Left kidney (tissue), 2 donors: ENCODE results near the gene ACTA1. TPM values are rescaled to one million over a fixed set of nuclear protein-coding genes. Genes with fewer than 3 reads are reported as not detected.
A peak's percentile ranks its signal among the peaks of the same experiment; 100 is the strongest.
"Not testable (repeated sequence)": the region's sequence is repeated elsewhere in the genome, so short reads cannot be mapped to it uniquely, and the experiment has no call there.

Experiments used
- DNase-seq: peaks from one replicate; pipeline ENCODE4 v3.0.0-alpha.2; 2013
- polyA plus RNA-seq: library from polyadenylated mRNA; unstranded; fragments of 120-200 nt; gene quantifications from one replicate; pipeline ENCODE4 v1.2.1, GENCODE V29; 2013; ENCODE audit not compliant: insufficient read length

Gene ACTA1
- polyA plus RNA-seq, 1 donor = 1.9 TPM

GRCh38 chr1:229409616-229410369 lies 24.1 kb downstream of the ACTA1 start:
- DNase-seq = no peak

DNA sequence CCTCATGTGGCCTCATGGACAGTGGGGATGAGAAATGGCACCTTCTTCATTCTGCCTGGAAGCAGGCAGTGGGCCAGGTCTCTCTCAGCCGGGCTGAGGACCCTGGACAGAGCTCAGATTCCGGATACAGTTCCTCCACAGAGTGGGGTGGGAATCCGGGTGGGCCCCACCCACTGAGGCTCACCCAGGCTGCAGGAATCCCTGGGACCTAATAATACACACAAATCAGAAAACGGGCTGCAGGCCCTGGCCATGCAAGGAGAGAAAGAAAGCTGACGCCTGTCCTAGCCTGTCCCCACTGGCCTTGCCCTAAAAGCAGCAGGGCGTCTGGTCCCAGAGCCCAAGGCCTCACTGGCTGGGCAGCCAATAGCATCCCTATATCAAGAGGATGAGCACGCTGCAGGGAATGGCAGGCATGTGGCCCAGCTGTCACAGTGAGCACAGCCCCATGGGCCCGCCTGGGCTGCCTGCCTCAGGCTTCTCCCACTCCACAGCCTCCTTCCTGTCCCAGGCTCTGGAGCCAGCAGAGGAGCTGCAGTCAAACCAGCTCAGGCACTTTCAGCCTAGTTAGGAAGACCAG lies 25.3 kb downstream of the ACTA1 start:
- no peak for DNase-seq

- no peak for DNase-seq
These were observed 26.5 kb downstream of the ACTA1 start for GRCh38 chr1:229407206-229408026.

GRCh38 chr1:229406798-229407197 lies 27.1 kb downstream of the ACTA1 start:
- DNase-seq = peak; percentile 38

GRCh38 chr1:229403573-229403972 lies 30.3 kb downstream of the ACTA1 start:
- DNase-seq = no peak

DNA sequence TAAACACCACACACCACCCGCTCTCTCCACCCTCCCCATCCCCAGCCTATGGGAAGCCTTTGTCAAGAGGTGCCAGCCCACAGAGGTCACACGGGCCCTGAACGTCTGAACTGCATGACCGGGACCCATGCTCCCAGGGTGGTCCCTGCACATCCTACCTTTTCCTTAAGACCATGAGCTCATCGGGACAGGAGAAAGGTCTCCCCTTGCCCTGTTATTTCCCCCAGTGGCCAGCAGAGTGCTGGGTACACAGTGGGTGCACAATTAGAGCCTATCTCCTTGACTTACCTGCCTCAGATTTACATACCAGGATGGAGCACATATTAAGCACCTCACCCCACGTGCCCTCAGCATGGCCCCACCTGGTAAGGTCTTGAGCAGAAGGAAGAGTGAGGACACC lies 30.9 kb downstream of the ACTA1 start:
- DNase-seq = no peak

DNA sequence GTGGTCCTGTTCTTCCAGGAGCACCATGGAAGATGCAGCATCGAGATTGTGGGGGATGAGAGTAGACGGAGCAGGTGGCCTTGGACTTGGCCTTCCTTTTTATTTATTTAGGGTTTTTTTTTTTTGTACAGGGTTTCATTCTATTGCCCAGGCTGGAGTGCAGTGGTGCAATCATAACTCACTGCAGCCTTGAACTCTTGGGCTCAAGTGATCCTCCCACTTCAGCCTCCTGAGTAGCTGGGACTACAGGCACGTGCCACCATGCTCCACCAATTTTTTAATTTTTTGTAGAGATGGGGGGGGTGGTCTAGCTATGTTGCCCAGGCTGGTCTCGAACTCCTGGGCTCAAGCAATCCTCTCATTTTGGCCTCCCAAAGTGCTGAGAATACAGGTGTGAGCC lies 31.6 kb downstream of the ACTA1 start:
- not testable (repeated sequence) for DNase-seq

DNA sequence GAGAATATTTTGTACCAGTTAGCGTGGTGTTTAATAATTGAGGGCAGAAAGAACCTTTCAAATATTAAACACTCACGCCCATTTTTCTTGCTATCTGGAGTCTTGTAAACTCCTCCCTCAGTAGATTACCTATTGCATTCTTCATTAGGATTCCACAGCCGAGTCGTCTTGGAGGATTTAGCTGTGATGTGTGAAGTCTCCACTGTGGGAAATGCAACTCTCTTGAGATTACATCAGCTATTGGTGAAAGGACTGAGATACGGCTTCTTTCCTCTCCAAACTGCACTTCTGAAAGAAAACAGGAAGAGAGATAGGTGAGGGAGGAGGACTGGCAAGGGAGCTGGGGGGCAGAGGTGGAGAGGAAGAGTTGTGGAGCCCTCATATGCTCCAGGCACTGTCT lies 36.1 kb downstream of the ACTA1 start:
- no peak for DNase-seq

- no peak for DNase-seq
These were observed 37.2 kb downstream of the ACTA1 start for GRCh38 chr1:229396585-229397206.

- not testable (repeated sequence) for DNase-seq
These were observed 39.4 kb downstream of the ACTA1 start for GRCh38 chr1:229394517-229394916.

- no peak for DNase-seq
These were observed 41.0 kb downstream of the ACTA1 start for GRCh38 chr1:229392936-229393335.

DNA sequence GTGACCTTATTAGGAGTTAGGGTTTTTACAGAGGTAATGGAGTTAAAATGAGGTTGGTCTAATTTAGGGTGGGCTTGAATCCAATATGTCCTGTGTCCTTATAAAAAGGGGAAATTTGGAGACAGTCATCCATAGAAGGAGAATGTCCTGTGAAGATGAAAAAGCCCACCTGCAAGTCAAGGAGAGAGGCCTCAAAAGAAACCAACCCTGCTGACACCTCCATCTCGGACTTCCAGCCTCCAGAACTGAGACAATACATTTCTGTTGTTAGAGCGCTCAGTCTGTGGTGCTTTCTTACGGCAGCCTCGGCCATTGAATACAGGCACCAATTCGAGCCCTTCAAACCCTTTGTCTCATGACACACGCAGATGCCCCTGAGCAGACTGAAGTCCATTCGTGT lies 43.8 kb downstream of the ACTA1 start:
- DNase-seq = no peak

DNA sequence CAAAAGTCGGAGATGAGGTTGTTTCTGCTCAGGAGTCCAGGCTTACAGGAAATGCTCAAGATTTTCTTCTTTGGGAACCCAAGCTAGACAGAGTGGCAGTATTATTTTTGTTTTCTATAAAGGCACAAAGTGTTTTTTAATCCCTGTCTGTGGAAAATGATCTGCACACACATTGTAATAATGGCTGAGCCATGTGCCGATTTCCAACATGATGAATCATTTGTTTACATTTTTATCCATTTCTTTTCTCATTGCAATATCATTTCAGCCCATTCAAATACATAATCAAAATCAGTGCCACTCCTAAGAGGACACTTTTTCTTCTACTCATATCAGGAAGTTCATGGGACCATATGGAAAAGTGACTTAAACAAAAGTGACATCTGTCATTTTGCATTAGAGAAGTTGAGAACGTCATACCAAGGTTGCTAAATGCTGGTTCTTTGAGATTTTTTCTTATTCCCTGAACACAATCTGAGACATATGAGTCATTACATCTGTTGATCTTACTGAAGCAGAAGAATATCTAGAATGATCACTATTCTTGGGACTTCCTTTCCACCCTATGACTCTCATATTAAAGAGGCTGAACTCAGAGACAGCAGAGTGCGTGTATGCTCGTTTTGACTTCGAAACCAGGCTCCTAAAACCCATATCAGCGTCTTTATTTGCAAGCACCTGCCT lies 44.9 kb downstream of the ACTA1 start:
- no peak for DNase-seq

DNA sequence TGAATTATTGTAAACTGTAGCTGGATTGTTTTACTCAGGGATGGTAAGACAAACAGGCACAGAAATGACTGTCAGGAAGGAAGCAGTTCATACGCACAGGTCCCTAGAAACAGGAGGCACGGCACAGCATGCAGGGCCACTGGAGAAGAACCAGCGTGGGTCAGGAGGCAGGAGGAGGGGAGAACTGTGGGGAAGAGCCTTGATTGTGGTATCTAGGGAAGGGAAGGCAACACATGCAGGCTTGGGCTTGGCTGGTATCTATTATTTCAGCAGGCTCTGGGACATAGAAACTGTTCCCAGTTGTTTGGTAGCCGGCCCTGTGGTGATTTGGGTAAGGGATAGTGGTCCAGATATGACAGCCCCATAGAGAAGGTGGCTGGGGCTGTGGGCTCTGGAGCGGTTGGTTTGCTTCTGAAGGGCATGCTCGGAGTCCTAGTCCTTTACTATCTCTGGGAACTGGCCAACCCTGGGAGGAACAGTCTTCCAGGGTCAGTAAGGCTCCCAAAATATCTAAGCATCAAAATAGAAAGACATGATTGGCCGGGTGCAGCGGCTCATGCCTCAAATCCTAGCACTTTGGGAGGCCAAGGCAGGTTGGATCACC lies 47.9 kb downstream of the ACTA1 start:
- DNase-seq = no peak

DNA sequence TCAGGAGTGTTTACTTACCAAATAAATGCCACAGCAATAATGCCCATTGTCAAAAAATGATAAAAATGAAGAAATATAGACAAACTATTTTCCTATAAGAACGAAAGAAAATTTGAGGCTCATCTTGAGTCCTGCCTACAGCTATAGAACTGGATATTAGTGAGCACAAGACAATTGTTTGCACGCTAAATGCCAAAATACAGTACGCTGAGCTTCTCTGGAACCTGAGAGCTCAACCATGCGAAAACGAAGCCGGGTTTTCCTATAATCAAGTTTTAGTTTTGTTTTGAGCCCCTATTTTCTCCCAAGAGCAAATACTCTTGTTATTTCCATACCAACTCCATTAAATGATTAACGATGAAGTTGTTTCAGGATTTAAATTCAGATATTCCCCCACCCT lies 49.1 kb downstream of the ACTA1 start:
- DNase-seq = no peak

- DNase-seq = no peak
These were observed 49.9 kb downstream of the ACTA1 start for GRCh38 chr1:229383961-229384360.

GRCh38 chr1:229383188-229383587 lies 50.7 kb downstream of the ACTA1 start:
- DNase-seq = no peak
